ENCODE results near the gene LPP. TPM values are rescaled to one million over a fixed set of nuclear protein-coding genes. Genes with fewer than 3 reads are reported as not detected.

Gene LPP
- total RNA-seq, 3 donors from 2014 or later: 262 to 816 (median 325) TPM

GRCh38 chr3:188391592-188391991 is 237.6 kb downstream of the LPP start:
- TF ChIP-seq, protein P1, sequence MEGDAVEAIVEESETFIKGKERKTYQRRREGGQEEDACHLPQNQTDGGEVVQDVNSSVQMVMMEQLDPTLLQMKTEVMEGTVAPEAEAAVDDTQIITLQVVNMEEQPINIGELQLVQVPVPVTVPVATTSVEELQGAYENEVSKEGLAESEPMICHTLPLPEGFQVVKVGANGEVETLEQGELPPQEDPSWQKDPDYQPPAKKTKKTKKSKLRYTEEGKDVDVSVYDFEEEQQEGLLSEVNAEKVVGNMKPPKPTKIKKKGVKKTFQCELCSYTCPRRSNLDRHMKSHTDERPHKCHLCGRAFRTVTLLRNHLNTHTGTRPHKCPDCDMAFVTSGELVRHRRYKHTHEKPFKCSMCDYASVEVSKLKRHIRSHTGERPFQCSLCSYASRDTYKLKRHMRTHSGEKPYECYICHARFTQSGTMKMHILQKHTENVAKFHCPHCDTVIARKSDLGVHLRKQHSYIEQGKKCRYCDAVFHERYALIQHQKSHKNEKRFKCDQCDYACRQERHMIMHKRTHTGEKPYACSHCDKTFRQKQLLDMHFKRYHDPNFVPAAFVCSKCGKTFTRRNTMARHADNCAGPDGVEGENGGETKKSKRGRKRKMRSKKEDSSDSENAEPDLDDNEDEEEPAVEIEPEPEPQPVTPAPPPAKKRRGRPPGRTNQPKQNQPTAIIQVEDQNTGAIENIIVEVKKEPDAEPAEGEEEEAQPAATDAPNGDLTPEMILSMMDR (IDR thresholded peaks at IDR 0.05): no peak
- no peaks in the 10 kb centered on the region for H3K9me3 ChIP-seq
- no peak for ATAC-seq
- H3K4me3 ChIP-seq: no peak overlapping the region
- no peaks in the 10 kb centered on the region for H3K36me3 ChIP-seq (ENCODE audit: low read depth)
- no peak for DNase-seq
- intact Hi-C loops (cut with DNase I, micrococcal nuclease): no loop called here
- no peaks in the 10 kb centered on the region for H3K4me1 ChIP-seq (ENCODE audit: low read depth)

DNA sequence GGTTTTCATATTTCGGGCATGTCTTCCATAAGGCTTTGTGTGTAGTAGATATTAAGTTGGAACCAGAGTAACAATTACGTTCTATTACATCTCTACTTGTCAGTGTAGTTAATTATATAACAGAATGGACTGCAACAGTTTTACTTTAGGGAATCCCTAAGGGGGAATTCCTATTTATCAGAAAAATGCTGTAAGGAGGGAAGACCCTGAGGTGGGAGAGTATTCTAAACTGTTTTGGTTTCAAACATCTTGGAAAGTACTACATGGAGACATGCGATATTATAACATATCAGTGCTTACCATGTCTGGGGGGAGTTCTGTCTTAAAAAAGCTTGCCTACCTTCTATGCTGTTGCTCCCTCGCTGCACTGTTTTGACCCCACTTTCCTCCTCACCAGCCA is 238.1 kb downstream of the LPP start:
- TF ChIP-seq, protein P1 (IDR thresholded peaks at IDR 0.05): no peak
- H3K36me3 ChIP-seq (ENCODE audit: low read depth): no peaks in the 10 kb centered on the region
- H3K4me1 ChIP-seq (ENCODE audit: low read depth): peaks cover 2% of the 10 kb centered on the region
- ATAC-seq (no peak), DNase-seq (no peak)
- no peak overlapping the region for H3K4me3 ChIP-seq
- intact Hi-C loops (cut with DNase I, micrococcal nuclease): no loop called here
- H3K9me3 ChIP-seq: no peaks in the 10 kb centered on the region

DNA sequence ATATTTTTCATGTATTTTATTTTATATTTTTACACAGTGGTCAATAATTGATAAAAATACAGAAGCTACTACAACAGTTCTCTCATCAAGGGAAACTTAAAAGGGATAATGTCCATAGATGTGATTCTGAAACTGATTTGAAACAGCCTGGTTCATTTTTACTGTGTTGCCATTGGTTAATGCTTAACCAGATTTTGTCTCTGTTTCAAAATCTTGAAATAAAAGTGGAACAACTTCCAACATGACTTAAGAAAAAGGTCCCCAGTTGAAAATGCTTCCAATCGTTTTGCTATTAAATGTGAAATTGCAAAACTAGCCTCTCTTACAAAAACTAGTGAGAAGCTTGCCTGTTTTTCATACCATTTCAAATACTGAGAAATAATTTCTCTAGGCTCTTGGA is 240.7 kb downstream of the LPP start:
- DNase-seq (no peak), ATAC-seq (no peak)
- no peak overlapping the region for H3K4me3 ChIP-seq
- no peaks in the 10 kb centered on the region for H3K36me3 ChIP-seq (ENCODE audit: low read depth)
- peaks cover 3% of the 10 kb centered on the region for H3K4me1 ChIP-seq (ENCODE audit: low read depth)
- TF ChIP-seq, protein P1 (IDR thresholded peaks at IDR 0.05): no peak
- intact Hi-C loops (cut with DNase I, micrococcal nuclease): no loop called here
- H3K9me3 ChIP-seq: no peaks in the 10 kb centered on the region

- DNase-seq (no peak), ATAC-seq (no peak)
- Histone ChIP-seq H3K36me3 (ENCODE audit: low read depth) (no peaks in the 10 kb centered on the region), H3K4me3 (no peak overlapping the region), H3K9me3 (no peaks in the 10 kb centered on the region), H3K4me1 (ENCODE audit: low read depth) (peaks cover 3% of the 10 kb centered on the region)
- TF ChIP-seq, protein P1 (IDR thresholded peaks at IDR 0.05): no peak
- intact Hi-C loops (cut with DNase I, micrococcal nuclease): no loop called here
Measured at GRCh38 chr3:188396251-188396650, 242.3 kb downstream of the LPP start.

DNA sequence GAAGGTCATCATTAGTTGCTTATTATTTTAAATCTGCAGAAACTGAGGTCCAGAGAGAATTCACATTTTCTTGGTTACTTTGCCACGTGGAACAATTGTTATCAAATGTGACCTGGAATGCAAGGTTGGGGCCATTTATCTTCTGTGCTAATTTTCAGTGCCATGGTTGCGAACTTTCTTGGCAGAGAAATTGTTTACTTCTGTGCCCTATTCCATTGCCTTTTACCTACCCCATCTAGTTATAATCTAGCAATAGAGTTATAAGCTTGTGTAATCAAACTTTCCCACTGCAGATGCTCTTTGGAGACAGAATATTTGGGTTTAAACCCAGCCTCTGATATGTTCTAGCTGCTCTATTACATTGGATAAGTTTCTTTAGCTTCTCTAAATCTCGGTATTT is 242.9 kb downstream of the LPP start:
- Histone ChIP-seq H3K4me1 (ENCODE audit: low read depth) (peaks cover 3% of the 10 kb centered on the region), H3K4me3 (no peak overlapping the region), H3K9me3 (no peaks in the 10 kb centered on the region), H3K36me3 (ENCODE audit: low read depth) (no peaks in the 10 kb centered on the region)
- intact Hi-C loops (cut with DNase I, micrococcal nuclease): no loop called here
- TF ChIP-seq, protein P1 (IDR thresholded peaks at IDR 0.05): no peak
- ATAC-seq (no peak), DNase-seq (no peak)
